Stimulated activated CD8-positive, alpha-beta memory T cell treated with anti-CD3 and anti-CD28 coated beads, Interleukin-7, amount 100 ng/mL, for 1 hour (primary cell): ENCODE data around the gene LRRC23.

Experiments used
- DNase-seq, 2 donors: peaks; one replicate each; pipeline ENCODE4 v3.0.0-alpha.2; 2020; ENCODE audit warnings: low read depth in 2 of 2

Gene LRRC23

DNA sequence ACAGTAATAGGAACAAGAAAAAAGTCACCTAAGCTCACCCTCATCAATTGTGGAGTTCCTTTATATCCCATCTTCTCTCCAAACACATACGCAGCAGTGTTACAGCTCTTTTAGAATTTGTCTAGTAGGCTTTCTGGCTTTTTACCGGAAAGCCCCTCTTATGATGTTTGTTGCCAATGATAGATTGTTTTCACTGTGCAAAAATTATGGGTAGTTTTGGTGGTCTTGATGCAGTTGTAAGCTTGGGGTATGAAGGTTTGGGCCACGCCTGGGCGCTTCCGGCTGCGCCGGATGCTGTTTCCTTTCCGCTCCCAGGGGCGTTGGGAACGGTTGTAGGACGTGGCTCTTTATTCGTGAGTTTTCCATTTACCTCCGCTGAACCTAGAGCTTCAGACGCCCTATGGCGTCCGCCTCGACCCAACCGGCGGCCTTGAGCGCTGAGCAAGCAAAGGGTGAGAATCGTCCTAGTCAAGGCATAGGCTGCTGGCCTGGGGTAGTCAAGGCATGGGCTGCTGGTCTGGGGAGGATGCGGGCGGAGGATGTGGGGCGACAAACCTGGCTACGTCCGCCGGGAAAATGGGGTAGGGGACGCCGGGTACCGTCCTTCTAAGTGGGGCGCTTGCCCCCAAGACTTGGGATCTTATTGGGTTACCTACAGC, 39.2 kb downstream of the LRRC23 start, which contains the start of the genes C12orf57 and RNU7-1:
Gene C12orf57 (plus strand): TSS at position 301 of the 659 bp plus-strand sequence. CDS start 100 bp downstream, at position 401.
Gene RNU7-1 (plus strand): TSS at position 95 of the 659 bp plus-strand sequence.
- peak in 1 of 2 donors; percentile 52 for DNase-seq

DNA sequence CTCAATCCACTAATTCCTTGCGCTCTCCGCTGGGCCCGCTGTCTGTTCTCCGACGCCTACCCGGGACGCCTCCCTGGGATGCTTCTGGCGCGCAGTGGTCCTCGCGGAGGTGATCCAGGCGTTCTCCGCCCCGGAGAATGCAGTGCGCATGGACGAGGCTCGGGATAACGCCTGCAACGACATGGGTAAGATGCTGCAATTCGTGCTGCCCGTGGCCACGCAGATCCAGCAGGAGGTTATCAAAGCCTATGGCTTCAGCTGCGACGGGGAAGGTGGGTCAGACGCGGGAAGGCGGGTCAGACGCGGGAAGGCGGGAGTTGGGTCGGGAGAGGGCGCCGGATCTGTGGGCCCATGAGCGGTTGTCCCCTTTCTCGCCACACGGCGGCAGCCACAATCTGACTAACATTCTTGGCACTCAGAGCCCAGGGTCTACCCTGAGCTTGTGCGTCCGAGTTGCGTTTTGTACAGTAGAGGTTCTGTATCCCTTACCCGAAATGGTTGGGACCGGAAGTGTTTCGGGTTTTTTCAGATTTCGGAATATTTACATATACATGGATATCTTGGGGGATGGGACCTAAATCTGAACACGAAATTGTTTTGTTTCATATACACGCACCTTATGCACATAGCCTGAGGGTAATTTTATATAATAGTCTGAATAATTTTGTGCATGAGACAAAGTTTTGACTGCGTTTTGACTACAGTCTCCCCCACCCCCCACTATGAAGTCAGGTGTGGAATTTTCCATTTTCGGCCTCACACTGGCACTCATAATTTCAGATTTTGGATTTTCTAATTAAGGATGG, 40.0 kb downstream of the LRRC23 start:
- peak; percentile 71 to 77 for DNase-seq

- no peak for DNase-seq
Observed at GRCh38 chr12:6945613-6946012, 41.0 kb downstream of the LRRC23 start.

GRCh38 chr12:6946033-6946919, 41.7 kb downstream of the LRRC23 start:
- no peak for DNase-seq

- DNase-seq: no peak
Observed at GRCh38 chr12:6946920-6947374, 42.3 kb downstream of the LRRC23 start.

GRCh38 chr12:6947615-6948014, 43.0 kb downstream of the LRRC23 start:
- no peak for DNase-seq

GRCh38 chr12:6948873-6949594, 44.4 kb downstream of the LRRC23 start:
- DNase-seq: no peak

GRCh38 chr12:6950401-6950801, 45.8 kb downstream of the LRRC23 start:
- DNase-seq: no peak

GRCh38 chr12:6950811-6951540, 46.4 kb downstream of the LRRC23 start, which contains the start of gene PTPN6:
Gene PTPN6 (plus strand): TSS chr12:6951356. CDS start chr12:6951513, 157 bp downstream.
- no peak for DNase-seq

GRCh38 chr12:6951551-6952120, 47.0 kb downstream of the LRRC23 start:
- no peak for DNase-seq

GRCh38 chr12:6952121-6952862, 47.7 kb downstream of the LRRC23 start:
- no peak for DNase-seq

- no peak for DNase-seq
Observed at GRCh38 chr12:6952863-6953441, 48.3 kb downstream of the LRRC23 start.

- DNase-seq: peak; percentile 76 to 77
Observed at GRCh38 chr12:6953442-6954315, 49.1 kb downstream of the LRRC23 start.

DNA sequence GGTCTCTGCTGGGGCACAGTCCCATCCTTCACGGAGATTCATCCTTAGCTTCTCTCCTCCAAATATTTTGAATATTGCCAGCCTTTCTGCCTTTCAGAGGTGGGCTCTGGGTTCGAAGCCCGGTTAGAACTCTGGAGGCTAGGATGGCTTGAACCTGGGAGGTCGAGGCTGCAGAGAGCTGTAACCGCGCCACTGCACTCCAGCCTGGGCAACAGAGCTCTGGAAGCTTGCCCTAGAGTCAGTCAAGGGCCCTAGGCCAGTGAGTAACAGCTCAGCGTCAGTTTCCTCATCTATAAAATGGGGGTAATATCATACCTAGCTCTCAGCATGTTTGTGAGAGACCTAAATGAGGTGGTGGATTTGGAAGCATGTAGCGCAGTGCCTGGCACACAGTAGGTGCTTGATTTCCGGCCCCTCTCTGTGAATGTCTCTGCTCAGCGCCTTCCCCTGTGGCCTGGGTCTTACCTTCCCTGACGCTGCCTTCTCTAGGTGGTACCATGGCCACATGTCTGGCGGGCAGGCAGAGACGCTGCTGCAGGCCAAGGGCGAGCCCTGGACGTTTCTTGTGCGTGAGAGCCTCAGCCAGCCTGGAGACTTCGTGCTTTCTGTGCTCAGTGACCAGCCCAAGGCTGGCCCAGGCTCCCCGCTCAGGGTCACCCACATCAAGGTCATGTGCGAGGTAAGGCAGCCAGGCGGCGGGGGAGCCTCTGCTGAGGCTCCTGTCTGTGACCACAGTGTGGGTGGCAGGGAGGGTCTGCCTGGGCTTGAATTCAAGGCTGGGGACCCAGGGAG, 49.9 kb downstream of the LRRC23 start:
- DNase-seq: no peak

DNA sequence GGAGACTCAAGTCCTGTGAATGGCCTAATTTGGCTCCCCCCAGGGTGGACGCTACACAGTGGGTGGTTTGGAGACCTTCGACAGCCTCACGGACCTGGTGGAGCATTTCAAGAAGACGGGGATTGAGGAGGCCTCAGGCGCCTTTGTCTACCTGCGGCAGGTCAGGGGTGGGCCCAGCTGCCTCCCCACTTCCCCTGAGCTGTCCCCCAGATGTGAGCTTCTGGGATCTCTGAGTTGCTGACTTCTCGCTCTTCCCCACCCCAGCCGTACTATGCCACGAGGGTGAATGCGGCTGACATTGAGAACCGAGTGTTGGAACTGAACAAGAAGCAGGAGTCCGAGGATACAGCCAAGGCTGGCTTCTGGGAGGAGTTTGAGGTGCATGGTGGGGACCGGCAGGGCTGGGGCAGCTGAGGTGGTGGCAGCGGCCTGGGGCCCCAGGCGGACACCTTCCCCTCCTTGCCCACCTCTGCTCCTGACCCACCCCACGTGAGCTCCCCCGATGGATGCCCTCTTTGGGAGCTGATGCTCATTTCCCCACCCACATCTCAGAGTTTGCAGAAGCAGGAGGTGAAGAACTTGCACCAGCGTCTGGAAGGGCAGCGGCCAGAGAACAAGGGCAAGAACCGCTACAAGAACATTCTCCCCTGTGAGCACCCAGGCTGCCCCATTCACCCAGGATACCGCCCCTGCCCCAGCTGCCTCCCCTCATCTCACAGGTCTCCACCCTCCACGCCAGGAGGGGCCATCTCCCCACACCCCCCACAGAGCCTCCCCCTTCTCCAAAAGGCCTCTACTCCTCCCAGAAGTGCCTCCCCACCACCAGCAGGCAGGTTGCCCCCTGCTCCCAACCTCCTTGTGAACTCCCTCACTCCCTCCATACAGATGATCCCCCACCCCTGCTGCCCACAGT, 50.7 kb downstream of the LRRC23 start:
- no peak for DNase-seq
